Peyer's patch (tissue), 4 donors: ENCODE results near the gene CDC42BPA. TPM values are rescaled to one million over a fixed set of nuclear protein-coding genes. Genes with fewer than 3 reads are reported as not detected.

Experiments used
- DNase-seq, 3 donors: peaks; one replicate each; pipeline ENCODE4 v3.0.0-alpha.2; 2017 to 2019
- H3K27ac ChIP-seq, 4 donors: fragments of 200-600 bp; sonication (generic); one replicate each; pipeline ENCODE4 v1.5.1; 2016 to 2019
- H3K27me3 ChIP-seq, 2 donors: fragments of 200-600 bp; sonication (generic); one replicate each; pipeline ENCODE4 v1.5.1; 2019
- H3K36me3 ChIP-seq, 3 donors: fragments of 200-600 bp; sonication (generic); one replicate each; pipeline ENCODE4 v1.5.1; 2016 to 2019
- H3K4me1 ChIP-seq, 4 donors: fragments of 200-600 bp; sonication (generic); one replicate each; pipeline ENCODE4 v1.5.1; 2016 to 2019
- H3K4me3 ChIP-seq, 4 donors: fragments of 200-600 bp; sonication (generic); 1 replicate in 3 of 4; 2 replicates in 1 of 4; pipeline ENCODE4 v1.5.1; 2016 to 2019; ENCODE audit warnings: mild to moderate bottlenecking in 1 of 4
- H3K9me3 ChIP-seq, 4 donors: fragments of 200-600 bp; sonication (generic); one replicate each; pipeline ENCODE4 v1.5.1; 2016 to 2019; ENCODE audit warnings: mild to moderate bottlenecking in 1 of 4
- POLR2A ChIP-seq, 2 donors: fragments of 450-650 bp; IDR thresholded peaks; one replicate each; pipeline ENCODE4 v1.5.1; 2017; ENCODE audit warnings: antibody characterized with exemption in 2 of 2, mild to moderate bottlenecking in 2 of 2, moderate library complexity in 2 of 2
- total RNA-seq, 4 donors: library from RNA; depleted of rRNA; stranded (reverse); fragments of >200 nt; gene quantifications; one replicate each; pipeline ENCODE4 v1.1.0, GENCODE V29; 2016
- TF ChIP-seq, protein P1 (sequence below), 6 experiments: fragments of 450-650 bp in 4 of 6; fragments of 200-600 bp in 2 of 6; sonication (generic) in 1 of 6; IDR thresholded peaks; one replicate each; pipeline ENCODE4 v1.5.1; 2017 to 2019; ENCODE audit warnings: antibody characterized with exemption in 6 of 6, mild to moderate bottlenecking in 3 of 6, moderate library complexity in 1 of 6

Gene CDC42BPA
- total RNA-seq, 4 donors from 2014 or later = 49.3 to 107 (median 53.9) TPM

DNA sequence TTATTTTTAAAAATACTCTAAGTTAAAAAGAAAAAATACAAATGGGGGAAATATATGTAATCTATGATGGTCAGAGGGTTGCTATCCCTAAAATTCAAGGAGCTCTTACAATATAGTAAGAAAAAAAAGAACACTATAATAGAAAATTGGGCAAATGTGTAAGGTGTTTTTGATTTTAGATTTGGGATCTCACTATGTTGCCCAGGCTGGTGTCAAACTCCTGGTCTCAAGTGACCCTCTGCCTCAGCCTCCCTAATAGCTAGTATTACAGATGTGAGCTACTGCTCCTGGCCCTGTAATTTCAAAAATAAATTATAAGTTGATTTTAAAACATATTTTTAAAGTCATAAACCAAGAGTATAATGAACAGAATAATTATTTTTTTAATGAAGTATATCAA lies 45.9 kb downstream of the CDC42BPA start:
- no peak for DNase-seq
- no peaks in the 10 kb centered on the region for H3K9me3 ChIP-seq
- no peak overlapping the region for H3K4me3 ChIP-seq
- no peak overlapping the region for H3K27ac ChIP-seq
- no peaks in the 10 kb centered on the region for H3K4me1 ChIP-seq
- no peaks in the 10 kb centered on the region for H3K27me3 ChIP-seq
- H3K36me3 ChIP-seq = no peaks in the 10 kb centered on the region
- TF ChIP-seq POLR2A (IDR thresholded peaks at IDR 0.05) = no peak
- TF ChIP-seq, protein P1, sequence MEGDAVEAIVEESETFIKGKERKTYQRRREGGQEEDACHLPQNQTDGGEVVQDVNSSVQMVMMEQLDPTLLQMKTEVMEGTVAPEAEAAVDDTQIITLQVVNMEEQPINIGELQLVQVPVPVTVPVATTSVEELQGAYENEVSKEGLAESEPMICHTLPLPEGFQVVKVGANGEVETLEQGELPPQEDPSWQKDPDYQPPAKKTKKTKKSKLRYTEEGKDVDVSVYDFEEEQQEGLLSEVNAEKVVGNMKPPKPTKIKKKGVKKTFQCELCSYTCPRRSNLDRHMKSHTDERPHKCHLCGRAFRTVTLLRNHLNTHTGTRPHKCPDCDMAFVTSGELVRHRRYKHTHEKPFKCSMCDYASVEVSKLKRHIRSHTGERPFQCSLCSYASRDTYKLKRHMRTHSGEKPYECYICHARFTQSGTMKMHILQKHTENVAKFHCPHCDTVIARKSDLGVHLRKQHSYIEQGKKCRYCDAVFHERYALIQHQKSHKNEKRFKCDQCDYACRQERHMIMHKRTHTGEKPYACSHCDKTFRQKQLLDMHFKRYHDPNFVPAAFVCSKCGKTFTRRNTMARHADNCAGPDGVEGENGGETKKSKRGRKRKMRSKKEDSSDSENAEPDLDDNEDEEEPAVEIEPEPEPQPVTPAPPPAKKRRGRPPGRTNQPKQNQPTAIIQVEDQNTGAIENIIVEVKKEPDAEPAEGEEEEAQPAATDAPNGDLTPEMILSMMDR (IDR thresholded peaks at IDR 0.05) = no peak

DNA sequence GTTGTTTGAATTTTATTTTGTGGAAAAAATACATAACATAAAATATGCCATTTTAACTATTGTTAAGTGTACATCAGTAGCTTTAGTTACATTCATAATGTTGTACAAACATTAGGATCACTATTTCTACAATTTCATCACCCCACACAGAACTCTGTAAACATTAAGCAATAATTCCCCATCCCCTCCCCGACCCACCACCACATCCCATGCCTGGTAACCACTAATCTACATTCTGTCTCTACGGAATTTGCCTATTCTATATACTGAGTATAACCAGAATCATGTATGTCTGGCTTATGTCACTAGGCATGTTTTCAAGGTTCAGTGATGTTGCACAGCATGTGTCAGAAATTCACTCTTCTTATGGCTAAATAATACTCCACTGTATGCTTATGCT lies 47.7 kb downstream of the CDC42BPA start:
- no peaks in the 10 kb centered on the region for H3K4me1 ChIP-seq
- DNase-seq = no peak
- H3K27me3 ChIP-seq = no peaks in the 10 kb centered on the region
- no peak overlapping the region for H3K4me3 ChIP-seq
- TF ChIP-seq, protein P1 (IDR thresholded peaks at IDR 0.05) = no peak
- no peak for TF ChIP-seq POLR2A (IDR thresholded peaks at IDR 0.05)
- no peaks in the 10 kb centered on the region for H3K9me3 ChIP-seq
- H3K27ac ChIP-seq = no peak overlapping the region
- no peaks in the 10 kb centered on the region for H3K36me3 ChIP-seq

DNA sequence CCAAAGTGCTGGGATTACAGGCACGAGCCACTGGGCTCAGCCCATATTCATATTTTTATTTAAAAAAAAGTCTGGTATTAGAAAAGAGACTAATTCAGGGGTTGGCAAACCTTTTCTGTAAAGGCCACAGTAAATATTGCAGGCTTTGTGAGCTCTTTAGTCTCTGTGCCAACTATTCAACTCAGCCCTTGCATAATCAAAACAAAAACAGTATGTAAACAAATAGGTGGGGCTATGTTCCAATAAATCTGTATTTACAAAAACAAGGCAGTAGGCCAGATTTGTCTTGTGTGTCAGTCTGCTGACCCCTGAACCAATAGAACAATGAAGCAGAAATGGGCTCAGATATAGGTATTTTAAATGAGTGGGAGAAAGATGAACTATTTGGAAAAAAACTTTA lies 49.3 kb downstream of the CDC42BPA start:
- Histone ChIP-seq H3K9me3 (no peaks in the 10 kb centered on the region), H3K4me3 (no peak overlapping the region), H3K36me3 (no peaks in the 10 kb centered on the region), H3K4me1 (no peaks in the 10 kb centered on the region), H3K27me3 (no peaks in the 10 kb centered on the region), H3K27ac (no peak overlapping the region)
- TF ChIP-seq, protein P1 (IDR thresholded peaks at IDR 0.05) = no peak
- no peak for TF ChIP-seq POLR2A (IDR thresholded peaks at IDR 0.05)
- no peak for DNase-seq

DNA sequence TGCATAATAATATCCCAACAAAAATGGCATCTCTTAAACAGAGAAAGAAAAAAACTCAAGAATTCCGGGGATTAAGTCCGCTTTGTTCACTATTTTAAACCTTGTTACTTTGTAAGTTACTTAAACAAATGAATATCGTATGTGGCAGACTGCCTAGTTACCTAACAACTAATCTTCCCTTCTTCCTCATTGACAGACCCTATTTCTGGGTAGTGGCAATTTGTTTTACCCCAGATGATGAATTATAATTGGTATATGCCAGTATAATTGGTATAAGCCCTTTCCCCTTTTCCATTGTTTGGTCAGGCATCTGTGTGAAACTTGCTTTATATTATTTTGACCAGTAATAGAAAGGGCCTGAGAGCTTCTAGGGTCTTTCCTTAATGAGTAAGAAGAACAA lies 52.4 kb downstream of the CDC42BPA start:
- Histone ChIP-seq H3K9me3 (no peaks in the 10 kb centered on the region), H3K36me3 (no peaks in the 10 kb centered on the region), H3K4me3 (no peak overlapping the region), H3K27ac (no peak overlapping the region), H3K27me3 (no peaks in the 10 kb centered on the region), H3K4me1 (no peaks in the 10 kb centered on the region)
- TF ChIP-seq, protein P1 (IDR thresholded peaks at IDR 0.05) = no peak
- no peak for DNase-seq

DNA sequence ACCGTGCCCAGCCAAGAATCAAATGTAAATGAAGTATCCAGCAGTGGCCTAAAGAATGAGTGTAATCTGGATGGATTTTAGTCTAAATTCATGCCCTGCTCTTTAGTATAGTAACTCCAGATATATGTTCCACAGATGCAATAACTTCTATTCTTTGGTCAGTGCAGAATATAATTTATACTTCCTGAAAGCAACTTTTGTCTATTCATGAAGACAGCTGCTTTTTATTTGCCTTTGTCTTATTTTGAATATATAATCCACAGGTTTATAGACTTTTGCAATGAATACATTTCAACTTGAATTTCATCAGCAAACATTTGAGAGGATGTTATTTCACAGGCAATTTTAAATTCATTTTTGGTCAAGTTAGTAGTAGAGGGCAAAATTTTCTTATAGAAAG lies 54.4 kb downstream of the CDC42BPA start:
- Histone ChIP-seq H3K27ac (no peak overlapping the region), H3K4me1 (no peaks in the 10 kb centered on the region), H3K4me3 (no peak overlapping the region), H3K27me3 (no peaks in the 10 kb centered on the region), H3K36me3 (no peaks in the 10 kb centered on the region), H3K9me3 (no peaks in the 10 kb centered on the region)
- TF ChIP-seq, protein P1 (IDR thresholded peaks at IDR 0.05) = no peak
- no peak for DNase-seq

DNA sequence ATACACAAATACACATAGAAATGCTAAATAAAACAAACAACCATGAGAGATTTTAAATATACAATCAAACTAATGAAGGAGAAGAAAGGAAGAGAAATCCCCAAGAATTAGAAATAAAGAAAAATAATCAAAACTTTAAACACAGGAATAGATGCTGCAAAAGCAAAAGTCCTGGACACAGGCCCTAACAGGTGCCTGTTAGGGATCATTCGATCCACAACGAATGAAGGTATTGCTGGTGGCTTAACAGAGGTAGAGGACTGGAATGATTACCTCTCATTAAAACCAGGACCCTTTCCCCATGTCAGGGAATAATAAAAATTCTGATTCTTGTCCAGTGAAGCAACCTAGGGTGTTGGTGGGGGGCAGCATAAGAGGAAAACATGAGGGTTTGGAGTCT lies 56.8 kb downstream of the CDC42BPA start:
- no peaks in the 10 kb centered on the region for H3K27me3 ChIP-seq

More for the DNA sequence above, 56.8 kb downstream of the CDC42BPA start:
- TF ChIP-seq POLR2A (IDR thresholded peaks at IDR 0.05) = no peak
- TF ChIP-seq, protein P1 (IDR thresholded peaks at IDR 0.05) = no peak
- Histone ChIP-seq H3K4me3 (no peak overlapping the region), H3K27ac (no peak overlapping the region), H3K4me1 (no peaks in the 10 kb centered on the region), H3K9me3 (no peaks in the 10 kb centered on the region), H3K36me3 (no peaks in the 10 kb centered on the region)
- no peak for DNase-seq
